HCT116 (cell line): ENCODE measurements around the gene HGS. TPM values are rescaled to one million over a fixed set of nuclear protein-coding genes. Genes with fewer than 3 reads are reported as not detected.

ENCODE experiments used
- ATAC-seq: fragments of 200-7000 bp; cut with Tn5 transposase; 2 replicates; pipeline ENCODE4 v1.9.1; 2020; ENCODE audit warnings: mild to moderate bottlenecking, moderate library complexity
- BruUV-seq: library from RNA; stranded (reverse); fragments of 400-500 nt; replicated peaks from 2 replicates; lab custom pipeline; 2021; lab: Mats Ljungman, UMichigan
- CTCF ChIA-PET: fragments of 300-600 bp; sonication (Branson Sonifier 250); formaldehyde crosslinking; loops from one replicate; lab custom pipeline; 2021; ENCODE audit warnings: antibody characterized with exemption; lab: Charles Lee
- POLR2A ChIA-PET: fragments of 300-600, 350-600 bp; sonication (Branson Sonifier 250); formaldehyde crosslinking; loops from one replicate; lab custom pipeline; 2021; ENCODE audit warnings: antibody characterized with exemption; lab: Charles Lee
- RAD21 ChIA-PET, 2 experiments: fragments of 300-600 bp; sonication (Branson Sonifier 250); formaldehyde crosslinking; loops; one replicate each; lab custom pipeline; 2023; ENCODE audit warnings: low total read pairs in 2 of 2; ENCODE audit not compliant: uncharacterized antibody in 2 of 2, unreplicated experiment in 2 of 2, low non-redundant PET in 1 of 2; lab: Charles Lee
- DNase-seq: peaks from one replicate; pipeline ENCODE4 v3.0.0-alpha.2; 2010; ENCODE audit warnings: low read depth, low spot score
- H2AFZ ChIP-seq: fragments of 200-600 bp; shearing (Covaris generic), sonication (generic); 2 replicates; pipeline ENCODE4 v1.6.1; 2017; ENCODE audit warnings: low read depth, mixed run types, mixed read lengths, antibody characterized with exemption, low read length; ENCODE audit not compliant: poor library complexity, severe bottlenecking
- H3K27ac ChIP-seq: 2 replicates; pipeline ENCODE4 v1.5.1; 2012; ENCODE audit warnings: low read depth, low read length
- H3K27me3 ChIP-seq: fragments of 200-600 bp; sonication (generic); 2 replicates; pipeline ENCODE4 v1.6.1; 2016; ENCODE audit warnings: mixed run types, low read length, mixed read lengths; ENCODE audit not compliant: insufficient read depth
- H3K36me3 ChIP-seq, 2 experiments: fragments of 200-500 bp in 1 of 2; fragments of 200-600 bp in 1 of 2; sonication (Bioruptor generic) in 1 of 2; sonication (generic) in 1 of 2; 2 replicates each; pipeline versions ENCODE4 v1.5.1 to v1.6.1; 2014 to 2016; ENCODE audit warnings: low read length in 2 of 2, inconsistent platforms in 1 of 2, mixed read lengths in 1 of 2, mixed run types in 1 of 2; ENCODE audit not compliant: insufficient read depth in 2 of 2, control insufficient read depth in 1 of 2
- H3K4me1 ChIP-seq, 2 experiments: fragments of 200-600 bp in 1 of 2; sonication (generic) in 1 of 2; 2 replicates each; pipeline versions ENCODE4 v1.5.1 to v1.6.1; 2012 to 2017; ENCODE audit warnings: low read length in 2 of 2, inconsistent platforms in 1 of 2, mild to moderate bottlenecking in 1 of 2, mixed read lengths in 1 of 2, mixed run types in 1 of 2, moderate library complexity in 1 of 2; ENCODE audit not compliant: insufficient read depth in 2 of 2, control insufficient read depth in 1 of 2
- H3K4me2 ChIP-seq: fragments of 200-600 bp; sonication (generic); 2 replicates; pipeline ENCODE4 v1.6.1; 2017; ENCODE audit warnings: mixed run types, low read length, mixed read lengths
- H3K4me3 ChIP-seq, 2 experiments: fragments of 200-600 bp in 1 of 2; sonication (generic) in 1 of 2; replicated peaks in 1 of 2; 2 replicates each; pipeline ENCODE4 v1.5.1; 2011 to 2016; ENCODE audit warnings: low read length in 2 of 2, control low read depth in 1 of 2, low read depth in 1 of 2, mild to moderate bottlenecking in 1 of 2, mixed read lengths in 1 of 2, mixed run types in 1 of 2
- H3K79me2 ChIP-seq: fragments of 200-600 bp; sonication (generic); 2 replicates; pipeline ENCODE4 v1.6.1; 2017; ENCODE audit warnings: mild to moderate bottlenecking, mixed run types, low read length, moderate library complexity, mixed read lengths; ENCODE audit not compliant: insufficient read depth
- H3K9ac ChIP-seq: fragments of 200-600 bp; sonication (generic); 2 replicates; pipeline ENCODE4 v1.6.1; 2016; ENCODE audit warnings: low read length, mixed read lengths
- H3K9me2 ChIP-seq: fragments of 200-600 bp; sonication (generic), shearing (Covaris generic); 2 replicates; pipeline ENCODE4 v1.6.1; 2017; ENCODE audit warnings: mixed run types, mild to moderate bottlenecking, moderate library complexity; ENCODE audit not compliant: insufficient read depth
- H3K9me3 ChIP-seq, 2 experiments: fragments of 200-500 bp in 1 of 2; fragments of 200-600 bp in 1 of 2; sonication (Bioruptor generic) in 1 of 2; sonication (generic) in 1 of 2; 2 replicates each; pipeline ENCODE4 v1.6.1; 2014 to 2017; ENCODE audit warnings: low read length in 2 of 2, mixed read lengths in 2 of 2, inconsistent platforms in 1 of 2, low read depth in 1 of 2, mild to moderate bottlenecking in 1 of 2, mixed run types in 1 of 2, moderate library complexity in 1 of 2; ENCODE audit not compliant: control insufficient read depth in 1 of 2, insufficient read depth in 1 of 2
- H4K20me1 ChIP-seq: fragments of 200-600 bp; sonication (generic), shearing (Covaris generic); 2 replicates; pipeline ENCODE4 v1.6.1; 2017; ENCODE audit warnings: mixed run types, mild to moderate bottlenecking, moderate library complexity; ENCODE audit not compliant: insufficient read depth
- CBX3 ChIP-seq: IDR thresholded peaks from 2 replicates; pipeline ENCODE4 v1.6.1; 2012; ENCODE audit warnings: low read depth
- CEBPB ChIP-seq: IDR thresholded peaks from 2 replicates; pipeline ENCODE4 v1.6.1; 2012; ENCODE audit warnings: low read depth
- CTCF ChIP-seq, 3 experiments: fragments of 200-600 bp in 1 of 3; sonication (generic) in 1 of 3; IDR thresholded peaks in 2 of 3; conservative IDR thresholded peaks in 1 of 3; 2 replicates each; pipeline ENCODE4 v1.5.1; 2012 to 2017; ENCODE audit warnings: low read depth in 2 of 3, low read length in 2 of 3, antibody characterized with exemption in 1 of 3, borderline replicate concordance in 1 of 3, control low read depth in 1 of 3, mild to moderate bottlenecking in 1 of 3, mixed read lengths in 1 of 3, mixed run types in 1 of 3, moderate library complexity in 1 of 3; ENCODE audit not compliant: insufficient read depth in 1 of 3
- ELF1 ChIP-seq: IDR thresholded peaks from 2 replicates; pipeline ENCODE4 v1.6.1; 2012; ENCODE audit warnings: low read depth, borderline replicate concordance
- EZH2 ChIP-seq: fragments of 200-600 bp; sonication (generic); IDR thresholded peaks from 2 replicates; pipeline ENCODE4 v1.6.1; 2017; ENCODE audit warnings: antibody characterized with exemption, mixed run types
- EZH2phosphoT487 ChIP-seq: fragments of 200-600 bp; IDR thresholded peaks from 2 replicates; pipeline ENCODE4 v1.6.1; 2018; ENCODE audit warnings: antibody characterized with exemption, borderline replicate concordance
- FOSL1 ChIP-seq: IDR thresholded peaks from 2 replicates; pipeline ENCODE4 v1.6.1; 2012; ENCODE audit warnings: low read depth
- JUND ChIP-seq: IDR thresholded peaks from 2 replicates; pipeline ENCODE4 v1.6.1; 2012
- MAX ChIP-seq: IDR thresholded peaks from 2 replicates; pipeline ENCODE4 v1.6.1; 2012
- POLR2A ChIP-seq: IDR thresholded peaks from 2 replicates; pipeline ENCODE4 v1.7.0; 2011; ENCODE audit warnings: borderline replicate concordance; ENCODE audit not compliant: insufficient read depth, insufficient read length; ENCODE audit errors: extremely low read depth
- SP1 ChIP-seq: IDR thresholded peaks from 2 replicates; pipeline ENCODE4 v1.6.1; 2012; ENCODE audit warnings: low read depth
- TCF7L2 ChIP-seq: IDR thresholded peaks from 2 replicates; pipeline ENCODE4 v1.7.0; 2011; ENCODE audit warnings: borderline replicate concordance, inconsistent platforms; ENCODE audit not compliant: insufficient read depth, insufficient read length; ENCODE audit errors: extremely low read depth
- ZFX ChIP-seq: fragments of 450-650 bp; IDR thresholded peaks from 2 replicates; pipeline ENCODE4 v1.6.1; 2017
- ZNF274 ChIP-seq: fragments of 200-500 bp; sonication (Bioruptor generic); IDR thresholded peaks from 2 replicates; pipeline ENCODE4 v1.6.1; 2014; ENCODE audit warnings: mild to moderate bottlenecking, low read depth, low read length, inconsistent platforms
- intact Hi-C: fragments of 100-400 bp; cut with micrococcal nuclease; formaldehyde crosslinking; loops from 2 replicates; pipeline ENCODE4 v1.10.0; 2022
- total RNA-seq: library from RNA; stranded (reverse); gene quantifications from one replicate; pipeline ENCODE4 v1.2.1, GENCODE V29; 2021; ENCODE audit not compliant: unreplicated experiment
- TF ChIP-seq, protein P1 (sequence below): IDR thresholded peaks from 2 replicates; pipeline ENCODE4 v1.6.1; 2012; ENCODE audit warnings: low read depth
- TF ChIP-seq, protein P2 (sequence below): IDR thresholded peaks from 2 replicates; pipeline ENCODE4 v1.6.1; 2012
- TF ChIP-seq, protein P3 (sequence below): IDR thresholded peaks from 2 replicates; pipeline ENCODE4 v1.6.1; 2011; ENCODE audit warnings: mild to moderate bottlenecking, low read length, moderate library complexity; ENCODE audit not compliant: insufficient replicate concordance; ENCODE audit errors: extremely low read depth

The HGS gene
- total RNA-seq, 1 experiment from 2014 or later, result 231 TPM

GRCh38 chr17:81712468-81713003 lies 28.7 kb downstream of the HGS start:
- Histone ChIP-seq H3K4me1 (peaks cover 32 to 48% of the 10 kb centered on the region in 2 experiments), H3K9me2 (no peaks in the 10 kb centered on the region), H3K27me3 (no peaks in the 10 kb centered on the region), H3K9ac (peak overlapping the region; percentile 93), H3K4me3 (peak overlapping the region; percentile 66 to 96), H3K9me3 (no peaks in the 10 kb centered on the region), H3K79me2 (peaks cover 37% of the 10 kb centered on the region), H2AFZ (no peak overlapping the region), H3K36me3 (peaks cover 4 to 10% of the 10 kb centered on the region in 2 experiments; a peak in 3 of 4 replicates), H3K27ac (peak overlapping the region; percentile 96), H3K4me2 (peak overlapping the region; percentile 100), H4K20me1 (no peaks in the 10 kb centered on the region)
- intact Hi-C loops, result no loop called here
- peak; percentile 37 for ATAC-seq
- CTCF ChIA-PET, result interaction anchor here (1.5 kb wide), 1 partner anchor 9 kb away, joined by 8 read pairs; no protein-coding TSS in a partner anchor
- RAD21 ChIA-PET, result interaction anchor here in 1 of 2 experiments (1.2 kb wide), 1 partner anchor 9 kb away, joined by 4 read pairs; no protein-coding TSS in a partner anchor
- POLR2A ChIA-PET, result interaction anchor here (0.8 to 1.9 kb wide), 4 partner anchors 9 to 216 kb away, joined by 3 to 5 read pairs (median 4); partner anchors contain the start of genes MAFG and MRPL12
- BruUV-seq, result no TSS peak
- TF ChIP-seq, protein P1, sequence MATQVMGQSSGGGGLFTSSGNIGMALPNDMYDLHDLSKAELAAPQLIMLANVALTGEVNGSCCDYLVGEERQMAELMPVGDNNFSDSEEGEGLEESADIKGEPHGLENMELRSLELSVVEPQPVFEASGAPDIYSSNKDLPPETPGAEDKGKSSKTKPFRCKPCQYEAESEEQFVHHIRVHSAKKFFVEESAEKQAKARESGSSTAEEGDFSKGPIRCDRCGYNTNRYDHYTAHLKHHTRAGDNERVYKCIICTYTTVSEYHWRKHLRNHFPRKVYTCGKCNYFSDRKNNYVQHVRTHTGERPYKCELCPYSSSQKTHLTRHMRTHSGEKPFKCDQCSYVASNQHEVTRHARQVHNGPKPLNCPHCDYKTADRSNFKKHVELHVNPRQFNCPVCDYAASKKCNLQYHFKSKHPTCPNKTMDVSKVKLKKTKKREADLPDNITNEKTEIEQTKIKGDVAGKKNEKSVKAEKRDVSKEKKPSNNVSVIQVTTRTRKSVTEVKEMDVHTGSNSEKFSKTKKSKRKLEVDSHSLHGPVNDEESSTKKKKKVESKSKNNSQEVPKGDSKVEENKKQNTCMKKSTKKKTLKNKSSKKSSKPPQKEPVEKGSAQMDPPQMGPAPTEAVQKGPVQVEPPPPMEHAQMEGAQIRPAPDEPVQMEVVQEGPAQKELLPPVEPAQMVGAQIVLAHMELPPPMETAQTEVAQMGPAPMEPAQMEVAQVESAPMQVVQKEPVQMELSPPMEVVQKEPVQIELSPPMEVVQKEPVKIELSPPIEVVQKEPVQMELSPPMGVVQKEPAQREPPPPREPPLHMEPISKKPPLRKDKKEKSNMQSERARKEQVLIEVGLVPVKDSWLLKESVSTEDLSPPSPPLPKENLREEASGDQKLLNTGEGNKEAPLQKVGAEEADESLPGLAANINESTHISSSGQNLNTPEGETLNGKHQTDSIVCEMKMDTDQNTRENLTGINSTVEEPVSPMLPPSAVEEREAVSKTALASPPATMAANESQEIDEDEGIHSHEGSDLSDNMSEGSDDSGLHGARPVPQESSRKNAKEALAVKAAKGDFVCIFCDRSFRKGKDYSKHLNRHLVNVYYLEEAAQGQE, result no peak
- TF ChIP-seq EZH2, result no peak
- no peak for TF ChIP-seq MAX
- TF ChIP-seq CEBPB, result no peak
- TF ChIP-seq EZH2phosphoT487, result no peak
- TF ChIP-seq TCF7L2, result no peak
- TF ChIP-seq, protein P2, sequence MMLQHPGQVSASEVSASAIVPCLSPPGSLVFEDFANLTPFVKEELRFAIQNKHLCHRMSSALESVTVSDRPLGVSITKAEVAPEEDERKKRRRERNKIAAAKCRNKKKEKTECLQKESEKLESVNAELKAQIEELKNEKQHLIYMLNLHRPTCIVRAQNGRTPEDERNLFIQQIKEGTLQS, result no peak
- peak in 1 of 3 experiments; percentile 9; a peak in 2 of 6 replicates for TF ChIP-seq CTCF (IDR thresholded peaks at IDR 0.05 in 2 of 3, conservative IDR thresholded peaks at IDR 0.05 in 1 of 3; ENCODE audit: borderline replicate concordance in 1 of 3, insufficient read depth in 1 of 3, low read depth in 2 of 3, low read length in 2 of 3)
- TF ChIP-seq POLR2A, result no peak
- TF ChIP-seq ZNF274, result no peak
- no peak for TF ChIP-seq ELF1
- TF ChIP-seq JUND, result no peak
- TF ChIP-seq ZFX, result peak; percentile 94
- TF ChIP-seq, protein P3, sequence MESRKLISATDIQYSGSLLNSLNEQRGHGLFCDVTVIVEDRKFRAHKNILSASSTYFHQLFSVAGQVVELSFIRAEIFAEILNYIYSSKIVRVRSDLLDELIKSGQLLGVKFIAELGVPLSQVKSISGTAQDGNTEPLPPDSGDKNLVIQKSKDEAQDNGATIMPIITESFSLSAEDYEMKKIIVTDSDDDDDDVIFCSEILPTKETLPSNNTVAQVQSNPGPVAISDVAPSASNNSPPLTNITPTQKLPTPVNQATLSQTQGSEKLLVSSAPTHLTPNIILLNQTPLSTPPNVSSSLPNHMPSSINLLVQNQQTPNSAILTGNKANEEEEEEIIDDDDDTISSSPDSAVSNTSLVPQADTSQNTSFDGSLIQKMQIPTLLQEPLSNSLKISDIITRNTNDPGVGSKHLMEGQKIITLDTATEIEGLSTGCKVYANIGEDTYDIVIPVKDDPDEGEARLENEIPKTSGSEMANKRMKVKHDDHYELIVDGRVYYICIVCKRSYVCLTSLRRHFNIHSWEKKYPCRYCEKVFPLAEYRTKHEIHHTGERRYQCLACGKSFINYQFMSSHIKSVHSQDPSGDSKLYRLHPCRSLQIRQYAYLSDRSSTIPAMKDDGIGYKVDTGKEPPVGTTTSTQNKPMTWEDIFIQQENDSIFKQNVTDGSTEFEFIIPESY, result no peak
- TF ChIP-seq CBX3, result no peak
- TF ChIP-seq SP1, result no peak
- TF ChIP-seq FOSL1, result no peak
- no peak for DNase-seq
